Measurements from ENCODE around the gene ATG9A.
A peak's percentile ranks its signal among the peaks of the same experiment; 100 is the strongest.

The ATG9A gene

GRCh38 chr2:219175928-219176817, 53.3 kb downstream of the ATG9A start:
- no peaks in the 10 kb centered on the region for H3K9me3 ChIP-seq (ENCODE audit: insufficient read depth, low read depth, low read length)
- no peaks in the 10 kb centered on the region for H3K27me3 ChIP-seq (ENCODE audit: insufficient read depth, low read length, poor library complexity, severe bottlenecking)
- H3K4me2 ChIP-seq (ENCODE audit: low read depth, low read length, poor library complexity, severe bottlenecking), result peak overlapping the region; percentile 92
- no peak for TF ChIP-seq EZH2phosphoT487 (IDR thresholded peaks at IDR 0.05; ENCODE audit: borderline replicate concordance)
- TF ChIP-seq CTCF (conservative IDR thresholded peaks at IDR 0.05; ENCODE audit: low read length), result peak; percentile 19; the same call in 1 of the 2 replicates
- no peaks in the 10 kb centered on the region for H3K9me2 ChIP-seq (replicated peaks; ENCODE audit: low read depth, low read length)
- H3K9ac ChIP-seq (ENCODE audit: low read depth, low read length, poor library complexity, severe bottlenecking), result peak overlapping the region; percentile 85
- peaks cover 32% of the 10 kb centered on the region for H4K20me1 ChIP-seq (ENCODE audit: insufficient read depth, low read length, poor library complexity, severe bottlenecking)
- H3F3A ChIP-seq (ENCODE audit: low read depth), result peaks cover 9% of the 10 kb centered on the region; the same call in 1 of the 2 replicates
- H3K79me2 ChIP-seq (ENCODE audit: insufficient read depth, low read length), result peaks cover 53% of the 10 kb centered on the region
- peak overlapping the region; percentile 76 for H2AFZ ChIP-seq (ENCODE audit: low read length)
- H3K4me1 ChIP-seq (ENCODE audit: insufficient read depth, low read length, poor library complexity, severe bottlenecking), result peaks cover 36% of the 10 kb centered on the region
- H3K36me3 ChIP-seq (ENCODE audit: insufficient read depth, low read length), result peaks cover 14% of the 10 kb centered on the region; the same call in 1 of the 2 replicates
- H3K4me3 ChIP-seq (ENCODE audit: low read length, poor library complexity, severe bottlenecking), result peak overlapping the region; percentile 97

GRCh38 chr2:219175486-219175885, 54.0 kb downstream of the ATG9A start:
- H3K79me2 ChIP-seq (ENCODE audit: insufficient read depth, low read length), result peaks cover 46% of the 10 kb centered on the region
- H3K4me3 ChIP-seq (ENCODE audit: low read length, poor library complexity, severe bottlenecking), result peak overlapping the region; percentile 97
- H2AFZ ChIP-seq (ENCODE audit: low read length), result no peak overlapping the region
- no peaks in the 10 kb centered on the region for H3K9me3 ChIP-seq (ENCODE audit: insufficient read depth, low read depth, low read length)
- H3F3A ChIP-seq (ENCODE audit: low read depth), result peaks cover 9% of the 10 kb centered on the region; the same call in 1 of the 2 replicates
- TF ChIP-seq EZH2phosphoT487 (IDR thresholded peaks at IDR 0.05; ENCODE audit: borderline replicate concordance), result no peak
- TF ChIP-seq CTCF (conservative IDR thresholded peaks at IDR 0.05; ENCODE audit: low read length), result no peak
- H3K4me1 ChIP-seq (ENCODE audit: insufficient read depth, low read length, poor library complexity, severe bottlenecking), result peaks cover 32% of the 10 kb centered on the region
- H3K9me2 ChIP-seq (replicated peaks; ENCODE audit: low read depth, low read length), result no peaks in the 10 kb centered on the region
- peak overlapping the region; percentile 85 for H3K9ac ChIP-seq (ENCODE audit: low read depth, low read length, poor library complexity, severe bottlenecking)
- H3K4me2 ChIP-seq (ENCODE audit: low read depth, low read length, poor library complexity, severe bottlenecking), result peak overlapping the region; percentile 92
- H4K20me1 ChIP-seq (ENCODE audit: insufficient read depth, low read length, poor library complexity, severe bottlenecking), result peaks cover 32% of the 10 kb centered on the region
- no peaks in the 10 kb centered on the region for H3K27me3 ChIP-seq (ENCODE audit: insufficient read depth, low read length, poor library complexity, severe bottlenecking)
- peaks cover 7% of the 10 kb centered on the region; the same call in 1 of the 2 replicates for H3K36me3 ChIP-seq (ENCODE audit: insufficient read depth, low read length)

- peaks cover 9% of the 10 kb centered on the region; the same call in 1 of the 2 replicates for H3F3A ChIP-seq (ENCODE audit: low read depth)
- H3K9me2 ChIP-seq (replicated peaks; ENCODE audit: low read depth, low read length), result no peaks in the 10 kb centered on the region
- H3K27me3 ChIP-seq (ENCODE audit: insufficient read depth, low read length, poor library complexity, severe bottlenecking), result no peaks in the 10 kb centered on the region
- H3K36me3 ChIP-seq (ENCODE audit: insufficient read depth, low read length), result peaks cover 3% of the 10 kb centered on the region; the same call in 1 of the 2 replicates
- H3K79me2 ChIP-seq (ENCODE audit: insufficient read depth, low read length), result peaks cover 39% of the 10 kb centered on the region
- no peak overlapping the region for H2AFZ ChIP-seq (ENCODE audit: low read length)
- TF ChIP-seq EZH2phosphoT487 (IDR thresholded peaks at IDR 0.05; ENCODE audit: borderline replicate concordance) (no peak), CTCF (conservative IDR thresholded peaks at IDR 0.05; ENCODE audit: low read length) (no peak)
- peak overlapping the region; percentile 43 for H3K4me3 ChIP-seq (ENCODE audit: low read length, poor library complexity, severe bottlenecking)
- peaks cover 26% of the 10 kb centered on the region for H3K4me1 ChIP-seq (ENCODE audit: insufficient read depth, low read length, poor library complexity, severe bottlenecking)
- H3K4me2 ChIP-seq (ENCODE audit: low read depth, low read length, poor library complexity, severe bottlenecking), result peak overlapping the region; percentile 92
- peak overlapping the region; percentile 13 for H3K9ac ChIP-seq (ENCODE audit: low read depth, low read length, poor library complexity, severe bottlenecking)
- peaks cover 28% of the 10 kb centered on the region for H4K20me1 ChIP-seq (ENCODE audit: insufficient read depth, low read length, poor library complexity, severe bottlenecking)
- H3K9me3 ChIP-seq (ENCODE audit: insufficient read depth, low read depth, low read length), result no peaks in the 10 kb centered on the region
Measured at GRCh38 chr2:219174801-219175200, 54.6 kb downstream of the ATG9A start.
